GM12878 (cell line): ENCODE measurements around the gene FAM114A1.

Experiments used
- ATF2 ChIP-seq: IDR thresholded peaks from 2 replicates; pipeline ENCODE4 v1.6.1; 2012; ENCODE audit warnings: low read length, inconsistent platforms
- CBX5 ChIP-seq: sonication (generic); IDR thresholded peaks from 2 replicates; pipeline ENCODE4 v1.6.1; 2016; ENCODE audit warnings: low read depth, moderate library complexity, mild to moderate bottlenecking, inconsistent platforms
- CEBPB ChIP-seq, 2 experiments: fragments of 150-350 bp in 1 of 2; IDR thresholded peaks; 2 replicates each; pipeline ENCODE4 v1.6.1; 2012 to 2014; ENCODE audit warnings: low read depth in 2 of 2, low read length in 2 of 2, borderline replicate concordance in 1 of 2, inconsistent platforms in 1 of 2
- CTCF ChIP-seq, 3 experiments: IDR thresholded peaks in 2 of 3; conservative IDR thresholded peaks in 1 of 3; 2 replicates each; pipeline ENCODE4 v1.5.1; 2011; ENCODE audit warnings: low read depth in 3 of 3, low read length in 3 of 3, mild to moderate bottlenecking in 3 of 3, control low read depth in 2 of 3, moderate library complexity in 2 of 3, inconsistent platforms in 1 of 3, mixed read lengths in 1 of 3; ENCODE audit not compliant: control insufficient read depth in 2 of 3, insufficient read depth in 1 of 3; ENCODE audit errors: extremely low read depth in 1 of 3
- KDM1A ChIP-seq: fragments of 200-600 bp; sonication (generic); IDR thresholded peaks from 2 replicates; pipeline ENCODE4 v1.6.1; 2016; ENCODE audit warnings: borderline replicate concordance
- USF2 ChIP-seq: IDR thresholded peaks from 2 replicates; pipeline ENCODE4 v1.6.1; 2011; ENCODE audit warnings: low read depth, low read length, improper control_type of control experiment, borderline replicate concordance

- TF ChIP-seq CEBPB (IDR thresholded peaks at IDR 0.05; ENCODE audit: borderline replicate concordance in 1 of 2, low read depth in 2 of 2, low read length in 2 of 2) (no peak), KDM1A (no peak), CTCF (IDR thresholded peaks at IDR 0.05 in 2 of 3, conservative IDR thresholded peaks at IDR 0.05 in 1 of 3; ENCODE audit: control insufficient read depth in 2 of 3, extremely low read depth in 1 of 3, insufficient read depth in 1 of 3, low read depth in 3 of 3, low read length in 3 of 3) (no peak), ATF2 (no peak), USF2 (no peak), CBX5 (no peak)
These were observed 21.6 kb upstream of the FAM114A1 start for GRCh38 chr4:38846015-38846414.
